GM11168 (cell line): ENCODE results near the gene SMAP2.
"Not testable (repeated sequence)": the region's sequence is repeated elsewhere in the genome, so short reads cannot be mapped to it uniquely, and the experiment has no call there.

ENCODE experiments used
- in situ Hi-C: fragments of 300-500 bp; cut with MboI; formaldehyde crosslinking; loops from one replicate; pipeline ENCODE4 v1.12.0; 2022; ENCODE audit warnings: low sequenced_read_pairs; ENCODE audit not compliant: unreplicated experiment

The SMAP2 gene

DNA sequence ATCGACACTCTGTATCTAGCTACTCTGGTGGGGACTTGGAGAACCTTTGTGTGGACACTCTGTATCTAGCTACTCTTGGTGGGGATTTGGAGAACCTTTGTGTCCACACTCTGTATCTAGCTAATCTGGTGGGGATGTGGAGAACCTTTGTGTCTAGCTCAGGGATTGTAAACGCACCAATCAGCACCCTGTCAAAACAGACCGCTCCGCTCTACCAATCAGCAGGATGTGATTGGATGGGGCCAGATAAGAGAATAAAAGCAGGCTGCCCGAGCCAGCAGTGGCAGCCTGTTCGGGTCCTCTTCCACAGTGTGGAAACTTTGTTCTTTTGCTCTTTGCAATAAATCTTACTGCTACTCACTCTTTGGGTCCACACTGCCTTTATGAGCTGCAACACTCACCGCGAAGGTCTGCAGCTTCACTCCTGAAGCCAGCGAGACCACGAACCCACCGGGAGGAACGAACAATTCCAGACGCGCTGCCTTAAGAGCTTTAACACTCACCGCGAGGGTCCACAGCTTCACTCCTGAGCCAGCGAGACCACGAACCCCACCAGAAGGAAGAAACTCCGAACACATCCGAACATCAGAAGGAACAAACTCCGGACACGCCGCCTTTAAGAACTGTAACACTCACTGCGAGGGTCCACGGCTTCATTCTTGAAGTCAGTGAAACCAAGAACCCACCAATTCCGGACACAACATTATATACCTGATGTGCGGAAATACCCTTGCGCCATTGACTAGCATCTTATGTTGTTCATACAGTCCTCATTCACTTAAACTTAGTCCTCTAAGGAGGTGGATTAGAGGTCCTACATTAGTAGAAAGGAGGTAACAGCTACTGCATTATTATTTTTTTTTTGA is 15.2 kb downstream of the SMAP2 start:
- in situ Hi-C loops: not testable (repeated sequence)

- in situ Hi-C loops: no loop called here
Measured at GRCh38 chr1:40389322-40389803, 15.8 kb downstream of the SMAP2 start.

- in situ Hi-C loops: no loop called here
Measured at GRCh38 chr1:40389871-40390560, 16.5 kb downstream of the SMAP2 start.

GRCh38 chr1:40390857-40391256 is 17.3 kb downstream of the SMAP2 start:
- in situ Hi-C loops: no loop called here

DNA sequence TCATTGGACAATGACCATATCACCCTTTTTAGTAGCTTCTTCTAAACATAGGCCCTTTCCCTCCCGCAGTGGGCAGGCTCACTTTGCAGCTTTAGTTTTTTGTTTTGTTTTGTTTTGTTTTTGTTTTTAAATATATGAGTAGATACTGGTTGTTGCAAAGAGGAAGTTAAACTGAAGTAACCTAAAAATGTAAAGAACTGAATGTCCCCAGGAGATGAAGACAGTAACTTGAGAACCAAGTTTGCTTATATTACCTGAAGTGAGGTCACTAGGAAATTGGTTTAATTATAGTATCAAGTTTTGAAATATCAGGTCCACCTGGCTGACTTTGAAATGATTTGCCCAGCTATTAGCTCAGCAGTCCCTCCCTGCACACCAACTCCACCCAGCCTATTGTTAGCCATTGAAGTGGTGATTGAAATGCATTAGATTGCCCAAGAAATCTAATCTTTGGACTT is 18.2 kb downstream of the SMAP2 start:
- in situ Hi-C loops: no loop called here

DNA sequence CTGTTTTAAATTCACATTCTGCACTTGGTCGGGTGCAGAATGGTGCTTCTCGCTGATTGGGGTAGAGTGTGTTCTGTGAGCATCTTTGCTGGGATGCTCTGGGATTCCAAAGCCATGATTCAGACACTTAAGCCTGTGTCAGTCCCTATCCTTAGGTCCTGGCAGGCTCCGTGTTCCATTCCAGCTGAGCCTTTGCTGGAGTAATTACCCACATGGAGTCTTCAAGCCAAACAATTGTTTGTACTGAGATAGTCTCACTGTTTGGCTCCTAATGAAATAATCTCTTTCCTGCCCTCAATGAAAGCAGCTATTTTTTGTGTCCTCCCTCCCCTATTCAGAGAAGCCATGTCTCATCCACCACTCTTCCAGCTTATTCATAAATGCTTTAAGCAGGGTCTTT is 18.7 kb downstream of the SMAP2 start:
- in situ Hi-C loops: no loop called here

- in situ Hi-C loops: no loop called here
Measured at GRCh38 chr1:40393173-40393572, 19.6 kb downstream of the SMAP2 start.

- in situ Hi-C loops: no loop called here
Measured at GRCh38 chr1:40394491-40395172, 21.1 kb downstream of the SMAP2 start.

GRCh38 chr1:40395190-40396175 is 22.0 kb downstream of the SMAP2 start:
- in situ Hi-C loops: no loop called here

DNA sequence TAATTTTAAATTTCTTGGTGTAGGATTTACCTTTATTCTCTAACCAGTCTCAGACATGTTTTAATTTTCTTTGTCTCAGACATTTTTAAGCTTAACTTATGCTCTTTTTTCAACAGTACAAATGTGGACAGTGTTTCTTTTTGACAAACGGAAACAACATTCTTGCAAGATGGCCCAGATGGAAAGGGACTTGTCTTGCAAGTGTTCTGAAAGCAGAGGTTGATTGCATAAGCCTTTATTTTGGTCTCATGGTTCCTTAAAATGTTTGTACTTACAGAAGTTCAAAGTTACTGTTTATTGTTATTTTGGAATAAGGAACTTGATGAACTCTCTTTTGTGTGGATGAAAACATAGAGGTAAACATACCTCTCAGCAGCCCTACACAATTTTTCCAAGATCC is 22.9 kb downstream of the SMAP2 start:
- in situ Hi-C loops: no loop called here

GRCh38 chr1:40397258-40397657 is 23.7 kb downstream of the SMAP2 start:
- in situ Hi-C loops: no loop called here

DNA sequence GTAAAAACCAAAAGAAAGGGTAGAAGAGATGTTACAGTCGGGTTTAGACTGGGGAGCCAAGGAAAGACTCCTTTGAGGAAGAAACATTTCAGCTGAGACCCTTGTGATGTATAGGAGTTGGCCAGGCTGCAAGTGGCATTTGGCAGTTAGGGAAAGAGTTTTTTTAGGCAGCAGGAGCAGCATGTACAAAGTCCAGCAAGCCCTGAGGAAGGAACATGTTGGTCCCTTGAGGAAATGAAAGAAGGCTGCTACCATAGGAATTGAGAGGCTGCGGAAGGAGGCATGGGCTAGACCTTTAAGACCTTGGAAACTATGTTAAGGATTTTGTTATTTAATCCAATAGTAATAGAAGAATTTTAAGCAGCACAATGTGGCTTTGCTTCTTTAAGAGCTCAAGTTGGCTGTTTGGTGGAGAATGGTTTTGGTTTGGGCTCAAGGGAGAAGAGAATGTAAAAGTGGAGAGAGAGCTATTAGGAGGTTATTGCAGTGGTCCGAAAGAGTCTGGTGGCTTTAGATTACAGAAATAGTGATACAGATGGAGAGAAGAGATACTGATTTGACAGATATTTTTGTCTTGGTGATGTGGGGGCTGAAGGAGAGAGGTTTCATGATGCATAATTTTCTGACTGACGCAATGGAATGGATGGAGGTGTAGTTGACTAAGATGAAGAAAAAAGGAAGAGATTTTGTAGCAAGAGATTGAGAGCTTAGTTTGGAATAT is 26.6 kb downstream of the SMAP2 start:
- in situ Hi-C loops: loop anchor here (10.0 kb wide), 1 partner anchor 255 kb away; no protein-coding TSS in a partner anchor

GRCh38 chr1:40401473-40402201 is 28.1 kb downstream of the SMAP2 start:
- in situ Hi-C loops: loop anchor here (10.0 kb wide), 1 partner anchor 257 kb away; no protein-coding TSS in a partner anchor

DNA sequence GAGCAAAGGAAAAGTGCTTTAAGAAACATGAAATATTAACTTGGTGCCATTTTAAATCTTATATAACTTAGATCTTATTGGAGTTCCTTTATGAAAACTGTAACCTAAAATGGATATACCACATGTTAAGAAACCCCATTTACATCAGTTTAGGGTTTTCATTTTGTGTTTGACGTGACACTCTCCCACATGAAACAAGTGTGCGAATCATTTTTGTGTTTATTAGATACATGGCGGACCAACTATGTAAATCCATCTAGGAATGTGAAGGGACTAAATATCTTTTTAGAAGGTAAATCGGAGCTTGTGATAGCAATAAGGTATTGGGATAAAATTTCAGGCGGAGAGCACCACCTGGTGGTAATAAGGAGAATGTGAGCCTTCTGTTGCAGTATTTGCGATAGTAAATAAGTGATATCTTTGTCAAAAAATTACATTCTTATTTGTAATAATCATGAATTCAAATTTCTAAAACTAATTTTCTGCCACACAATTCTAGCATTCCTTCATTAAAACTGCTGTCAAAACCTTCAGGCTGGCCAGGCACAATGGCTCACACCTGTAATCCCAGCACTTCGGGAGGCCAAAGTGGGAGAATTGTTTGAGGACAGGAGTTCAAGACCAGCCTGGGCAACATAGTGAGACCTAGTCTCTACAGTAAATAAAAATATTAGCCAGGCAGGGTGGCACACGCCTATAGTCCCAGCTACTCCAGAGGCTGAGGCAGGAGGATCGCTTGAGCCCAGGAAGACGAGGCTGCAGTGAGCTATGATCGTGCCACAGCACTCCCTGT is 31.3 kb downstream of the SMAP2 start:
- in situ Hi-C loops: loop anchor here (10.0 kb wide), 1 partner anchor 260 kb away; no protein-coding TSS in a partner anchor

- in situ Hi-C loops: loop anchor here (10.0 kb wide), 1 partner anchor 261 kb away; no protein-coding TSS in a partner anchor
Measured at GRCh38 chr1:40405812-40406211, 32.3 kb downstream of the SMAP2 start.

DNA sequence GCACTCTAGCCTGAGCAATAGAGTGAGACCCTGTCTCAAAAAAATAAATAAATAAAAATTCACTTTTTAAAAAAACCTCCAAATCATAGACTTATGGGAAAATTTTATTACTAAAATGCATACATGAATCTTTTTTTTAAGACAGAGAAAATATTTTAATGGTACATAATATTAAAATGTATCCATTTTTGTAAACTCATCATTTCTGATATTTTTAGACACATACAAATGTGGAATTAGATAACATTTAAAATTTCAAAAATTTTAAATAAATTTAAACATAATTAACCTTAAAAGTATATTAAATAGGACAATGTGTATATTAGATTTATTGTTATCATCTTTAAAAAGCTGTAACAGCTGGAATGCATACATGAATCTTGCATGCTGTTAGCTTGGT is 33.9 kb downstream of the SMAP2 start:
- in situ Hi-C loops: loop anchor here (10.0 kb wide), 1 partner anchor 263 kb away; no protein-coding TSS in a partner anchor

DNA sequence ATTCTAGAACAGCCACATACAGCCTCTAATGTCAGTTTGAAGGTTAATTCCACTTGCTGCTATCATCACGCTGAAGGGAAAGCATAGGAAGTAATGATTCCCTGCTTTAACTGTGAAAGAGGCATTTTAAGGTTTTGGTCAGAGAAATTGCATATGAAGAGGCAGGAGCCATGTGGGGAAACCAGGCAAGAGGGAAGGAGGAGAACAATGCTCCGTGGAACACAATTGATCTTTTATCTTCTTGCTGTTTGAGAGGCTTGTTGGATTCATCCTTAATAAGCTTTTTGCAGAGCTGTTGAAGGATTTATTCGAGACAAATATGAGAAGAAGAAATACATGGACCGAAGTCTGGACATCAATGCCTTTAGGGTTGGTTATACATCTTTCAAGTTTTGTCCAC is 35.9 kb downstream of the SMAP2 start:
- in situ Hi-C loops: loop anchor here (10.0 kb wide), 1 partner anchor 265 kb away; no protein-coding TSS in a partner anchor
